Head of caudate nucleus (tissue), 42 donors: ENCODE data around the gene ACP7.
"Not testable (repeated sequence)": the region's sequence is repeated elsewhere in the genome, so short reads cannot be mapped to it uniquely, and the experiment has no call there.

ENCODE experiments used
- DNase-seq, 42 donors: peaks; one replicate each; pipeline versions ENCODE4 v3.0.0 to v3.0.0-alpha.2; 2020 to 2021; ENCODE audit warnings: mixed read lengths in 7 of 42
- intact Hi-C: fragments of 100-400 bp; cut with DNase I; formaldehyde crosslinking; loops from one replicate; pipeline ENCODE4 v1.15.0; 2022

ACP7 gene

DNA sequence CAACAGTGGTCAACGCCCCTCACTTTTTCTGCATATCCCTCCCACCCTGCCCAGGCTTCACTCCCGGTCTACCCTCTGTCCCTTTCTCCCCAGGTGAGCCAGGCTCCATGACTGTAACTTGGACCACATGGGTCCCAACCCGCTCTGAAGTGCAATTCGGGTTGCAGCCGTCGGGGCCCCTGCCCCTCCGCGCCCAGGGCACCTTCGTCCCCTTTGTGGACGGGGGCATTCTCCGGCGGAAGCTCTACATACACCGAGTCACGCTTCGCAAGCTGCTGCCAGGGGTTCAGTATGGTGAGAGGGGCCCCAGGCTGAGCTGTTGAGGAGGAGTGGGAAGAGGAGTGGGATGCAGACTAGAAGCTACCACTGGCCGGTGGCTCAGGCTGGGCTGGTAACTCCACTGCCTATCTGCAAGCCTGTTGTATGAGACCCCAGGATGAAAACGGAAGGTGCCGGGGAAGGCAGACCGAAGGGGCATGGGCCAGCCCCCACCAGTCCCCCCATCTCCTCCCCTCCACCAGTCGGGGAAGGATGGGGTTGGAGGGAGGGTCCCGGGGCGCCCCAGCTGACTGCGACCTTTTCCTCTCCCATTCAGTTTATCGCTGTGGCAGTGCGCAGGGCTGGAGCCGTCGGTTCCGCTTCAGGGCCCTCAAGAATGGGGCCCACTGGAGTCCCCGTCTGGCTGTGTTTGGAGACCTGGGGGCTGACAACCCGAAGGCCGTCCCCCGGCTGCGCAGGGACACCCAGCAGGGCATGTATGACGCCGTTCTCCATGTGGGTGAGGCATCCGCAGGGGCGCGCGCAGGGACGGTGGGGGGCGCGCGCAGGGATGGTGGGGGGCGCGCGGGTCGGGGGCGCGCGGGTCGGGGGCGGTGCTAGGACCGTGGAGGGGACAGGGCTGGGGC, 14.4 kb downstream of the ACP7 start:
- intact Hi-C loops = no loop called here
- no peak for DNase-seq

GRCh38 chr19:39099341-39099740, 15.2 kb downstream of the ACP7 start:
- intact Hi-C loops = no loop called here
- DNase-seq = no peak

GRCh38 chr19:39100500-39101166, 16.5 kb downstream of the ACP7 start:
- intact Hi-C loops = no loop called here

DNA sequence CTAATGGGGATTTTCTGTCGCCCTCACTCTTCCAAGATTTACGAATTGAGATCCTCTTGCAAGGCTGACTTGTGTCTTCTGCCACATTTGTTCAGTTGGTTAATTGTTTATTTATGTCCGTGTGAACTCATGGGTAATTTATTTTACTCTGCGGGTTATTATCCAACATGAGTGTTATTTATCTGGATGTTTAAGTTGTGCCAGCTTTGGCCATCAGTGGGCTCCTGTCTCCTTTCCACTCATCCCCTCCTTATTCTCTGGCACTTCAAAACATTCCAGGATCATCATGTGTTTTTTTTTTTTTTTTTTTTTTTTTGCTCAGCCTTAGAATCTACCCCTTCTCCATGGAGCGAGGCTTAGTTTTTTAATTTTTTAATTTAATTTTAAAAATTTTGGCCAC, 19.0 kb downstream of the ACP7 start:
- intact Hi-C loops = no loop called here
- DNase-seq = no peak

More at GRCh38 chr19:39100500-39101166, 16.5 kb downstream of the ACP7 start:
- no peak for DNase-seq

GRCh38 chr19:39104186-39104596, 20.0 kb downstream of the ACP7 start:
- intact Hi-C loops = no loop called here
- peak in 17 of 42 donors; percentile 23 to 80 (median 46) for DNase-seq

- DNase-seq = peak in 7 of 42 donors; percentile 28 to 78 (median 40)
- intact Hi-C loops = no loop called here
These were observed 22.0 kb downstream of the ACP7 start for GRCh38 chr19:39106194-39106593.

DNA sequence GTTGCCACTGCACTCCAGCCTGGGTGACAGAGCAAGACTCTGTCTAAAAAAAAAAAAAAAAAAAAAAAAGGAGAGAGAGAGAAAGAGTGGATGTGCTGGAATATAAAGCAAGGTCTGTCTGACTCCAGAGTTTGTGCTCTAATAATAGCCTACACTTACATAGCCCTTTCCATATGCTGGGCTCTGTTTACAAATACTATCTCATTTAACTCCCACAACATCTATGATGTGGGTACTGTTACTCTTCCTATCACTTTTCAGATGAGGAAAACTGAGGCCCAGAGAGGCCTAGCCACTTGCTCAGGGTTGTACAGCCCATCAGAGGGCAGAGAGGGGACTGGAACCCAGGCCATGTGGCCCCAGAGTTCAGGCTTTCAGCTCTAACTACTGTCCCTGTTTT, 25.5 kb downstream of the ACP7 start:
- DNase-seq = no peak
- intact Hi-C loops = no loop called here

DNA sequence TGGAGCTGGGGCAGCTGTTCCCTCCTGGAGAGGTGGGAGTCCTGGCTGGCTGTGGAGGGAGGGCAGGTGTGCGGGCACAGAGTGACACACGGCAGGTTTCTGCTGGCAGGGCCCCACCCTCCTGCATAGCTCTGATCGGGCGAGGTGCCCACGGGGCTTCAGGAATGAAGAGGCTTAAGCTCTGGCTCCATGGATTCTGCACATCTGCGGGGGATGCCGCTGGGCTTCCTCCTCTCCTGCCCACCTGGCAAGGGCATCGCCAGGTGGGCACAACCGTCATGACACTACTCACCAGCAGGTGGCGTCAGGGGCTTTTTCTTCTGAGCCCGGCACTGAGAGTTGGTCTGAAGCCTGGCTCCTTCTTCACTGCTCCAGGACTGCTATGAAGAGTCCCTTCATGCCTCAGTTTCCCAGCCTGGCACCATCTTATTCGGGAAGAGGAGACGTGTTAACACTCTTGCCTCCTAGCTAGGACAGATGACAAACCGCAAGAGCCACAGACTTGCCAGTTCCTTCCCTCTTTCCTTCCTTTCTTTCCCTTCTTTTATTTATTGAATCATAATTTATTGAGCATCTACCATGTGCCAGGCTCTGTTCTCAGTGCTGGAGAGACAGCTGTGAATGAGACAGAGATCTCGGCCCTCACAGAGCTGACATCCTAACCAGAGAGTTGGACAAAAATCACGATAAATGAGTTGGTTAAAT, 26.2 kb downstream of the ACP7 start:
- intact Hi-C loops = no loop called here
- peak; percentile 44 to 90 (median 77) for DNase-seq

- intact Hi-C loops = no loop called here
- DNase-seq = no peak
These were observed 27.5 kb downstream of the ACP7 start for GRCh38 chr19:39111593-39112199.

DNA sequence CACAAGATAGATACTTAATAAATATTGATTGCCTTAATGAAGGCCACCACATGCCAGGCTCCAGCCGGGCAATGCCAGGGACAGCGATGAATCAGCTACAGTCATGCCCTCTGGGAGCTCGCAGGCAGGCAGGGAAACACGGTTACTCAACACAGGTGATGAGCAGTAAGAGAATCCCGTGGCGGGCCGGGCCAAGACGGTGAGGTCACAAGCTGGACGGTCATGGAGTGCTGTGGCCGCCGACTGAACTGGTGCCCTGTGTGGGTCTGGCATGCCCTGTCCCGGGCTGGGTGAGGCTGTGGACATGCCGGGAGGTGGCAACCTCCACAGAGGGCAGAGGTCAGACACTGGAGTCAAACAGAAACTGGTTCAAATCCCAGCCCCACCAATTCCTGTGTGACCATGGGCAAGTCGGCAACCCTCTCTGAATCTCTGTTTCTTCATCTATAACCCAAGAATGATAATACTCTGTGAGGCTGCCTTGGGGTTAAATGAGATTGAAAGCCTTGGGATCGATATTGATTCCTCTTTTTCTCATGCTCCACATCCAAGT, 28.2 kb downstream of the ACP7 start:
- intact Hi-C loops = no loop called here
- peak in 1 of 42 donors; percentile 48 for DNase-seq

- DNase-seq = no peak
- intact Hi-C loops = no loop called here
These were observed 29.0 kb downstream of the ACP7 start for GRCh38 chr19:39113199-39113598.

- no peak for DNase-seq
These were observed 31.1 kb downstream of the ACP7 start for GRCh38 chr19:39115105-39115847.

GRCh38 chr19:39117023-39117422, 32.9 kb downstream of the ACP7 start:
- DNase-seq, intact Hi-C loops: not testable (repeated sequence)

More at GRCh38 chr19:39115105-39115847, 31.1 kb downstream of the ACP7 start:
- intact Hi-C loops = no loop called here

DNA sequence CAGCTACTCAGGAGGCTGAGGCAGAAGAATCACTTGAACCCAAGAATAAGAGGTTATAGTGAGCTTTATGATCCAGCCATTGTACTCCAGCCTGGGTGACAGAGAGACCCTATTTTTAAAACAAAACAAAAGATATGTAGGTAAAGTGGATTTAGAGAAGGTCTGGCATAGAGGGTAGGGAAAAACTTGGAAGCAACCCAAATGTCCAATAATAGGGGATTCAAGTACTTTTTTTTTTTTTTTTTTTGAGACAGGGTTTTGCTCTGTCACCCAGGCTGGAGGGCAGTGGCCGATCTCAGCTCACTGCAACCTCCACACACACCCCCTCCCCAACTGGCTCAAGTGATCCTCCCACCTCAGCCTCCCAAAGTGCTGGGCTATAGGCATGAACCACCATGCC, 35.7 kb downstream of the ACP7 start:
- intact Hi-C loops = loop anchor here (5.0 kb wide), 2 partner anchors 67 to 207 kb away; no protein-coding TSS in a partner anchor

GRCh38 chr19:39122934-39123731, 39.0 kb downstream of the ACP7 start:
- intact Hi-C loops = loop anchor here (5.0 kb wide), 2 partner anchors 64 to 204 kb away; no protein-coding TSS in a partner anchor
- no peak for DNase-seq

More for the DNA sequence above, 35.7 kb downstream of the ACP7 start:
- no peak for DNase-seq

DNA sequence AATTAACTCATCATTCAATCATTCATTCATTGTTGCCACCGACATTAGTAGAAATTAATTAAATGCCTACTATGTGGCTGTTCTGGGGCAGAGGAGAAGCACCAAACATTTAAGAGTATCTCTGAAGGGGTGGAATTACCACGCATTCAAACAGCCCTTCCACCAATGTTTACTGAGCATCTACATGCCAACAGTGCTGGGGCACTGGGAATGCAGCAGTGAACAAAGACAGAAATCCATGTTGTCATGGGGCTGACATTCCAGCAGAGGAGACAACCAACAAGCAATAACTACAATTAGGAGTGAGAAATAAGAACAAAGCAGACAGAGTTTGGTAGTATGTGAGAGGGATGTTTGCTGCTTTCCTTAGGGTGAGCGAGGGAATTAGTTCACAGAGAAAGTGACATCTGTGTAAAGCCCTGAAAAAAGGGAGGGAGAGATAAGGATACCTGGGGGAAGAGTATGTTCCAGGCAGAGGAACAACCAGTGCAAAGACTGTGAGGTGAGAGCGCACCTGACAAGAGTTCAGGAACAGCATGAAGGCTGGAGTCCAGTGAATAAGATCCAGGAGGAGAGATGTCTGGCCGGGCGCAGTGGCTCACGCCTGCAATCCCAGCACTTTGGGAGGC, 40.1 kb downstream of the ACP7 start:
- DNase-seq = no peak
- intact Hi-C loops = loop anchor here (5.0 kb wide), 2 partner anchors 63 to 203 kb away; no protein-coding TSS in a partner anchor

DNA sequence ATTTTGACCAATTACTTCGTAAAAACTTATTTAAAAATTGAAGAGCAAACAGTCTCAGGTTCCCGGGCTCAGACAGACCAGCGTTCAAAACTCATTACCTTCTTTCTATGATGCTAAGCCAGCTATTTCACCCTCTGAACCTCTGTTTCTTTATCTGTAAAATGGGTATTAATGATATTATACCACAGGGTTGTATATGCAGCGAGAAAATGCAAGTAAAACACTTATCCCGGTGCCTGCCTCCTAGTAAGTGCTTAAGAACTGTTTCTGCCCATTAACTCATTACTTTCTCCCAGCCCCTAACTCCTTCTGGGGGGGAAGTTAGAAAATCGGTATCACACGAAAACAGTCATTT, 41.0 kb downstream of the ACP7 start:
- DNase-seq = no peak
- intact Hi-C loops = no loop called here
